ENCODE results near the gene ATXN7. TPM values are rescaled to one million over a fixed set of nuclear protein-coding genes. Genes with fewer than 3 reads are reported as not detected.

ATXN7 gene
- total and polyA plus RNA-seq, 2 donors from 2014 or later: 1.4 to 36.4 TPM

GRCh38 chr3:64039981-64040733, 176.5 kb downstream of the ATXN7 start:
- H3K9me3 ChIP-seq (ENCODE audit: control insufficient read depth in 2 of 3, insufficient read depth in 1 of 3, low read length in 3 of 3): no peaks in the 10 kb centered on the region
- TF ChIP-seq CTCF (IDR thresholded peaks at IDR 0.05; ENCODE audit: borderline replicate concordance, extremely low read depth, insufficient read depth): no peak
- no peaks in the 10 kb centered on the region for H3K36me3 ChIP-seq (ENCODE audit: control insufficient read depth in 2 of 3, insufficient read depth in 3 of 3, low read length in 3 of 3)
- H3K9ac ChIP-seq (ENCODE audit: low read length in 3 of 3): no peak overlapping the region
- no peak overlapping the region for H3K4me3 ChIP-seq (ENCODE audit: low read length in 3 of 3)
- DNase-seq (no peak), FAIRE-seq (no peak)
- H3K27me3 ChIP-seq (ENCODE audit: control insufficient read depth, insufficient read depth, low read length): no peaks in the 10 kb centered on the region
- no peak overlapping the region for H3K27ac ChIP-seq (ENCODE audit: low read depth in 2 of 2, low read length in 2 of 2)
- intact Hi-C loops (cut with DNase I): loop anchor here (10.0 kb wide), 1 partner anchor 425 kb away; no protein-coding TSS in a partner anchor
- no peaks in the 10 kb centered on the region for H3K4me1 ChIP-seq (ENCODE audit: control insufficient read depth in 2 of 3, insufficient read depth in 2 of 3, low read depth in 1 of 3, low read length in 3 of 3)

- DNase-seq (no peak), FAIRE-seq (no peak)
- no peak for TF ChIP-seq CTCF (IDR thresholded peaks at IDR 0.05; ENCODE audit: borderline replicate concordance, extremely low read depth, insufficient read depth)
- Histone ChIP-seq H3K27me3 (ENCODE audit: control insufficient read depth, insufficient read depth, low read length) (no peaks in the 10 kb centered on the region), H3K4me1 (ENCODE audit: control insufficient read depth in 2 of 3, insufficient read depth in 2 of 3, low read depth in 1 of 3, low read length in 3 of 3) (no peaks in the 10 kb centered on the region), H3K9me3 (ENCODE audit: control insufficient read depth in 2 of 3, insufficient read depth in 1 of 3, low read length in 3 of 3) (no peaks in the 10 kb centered on the region), H3K27ac (ENCODE audit: low read depth in 2 of 2, low read length in 2 of 2) (no peak overlapping the region), H3K9ac (ENCODE audit: low read length in 3 of 3) (no peak overlapping the region), H3K4me3 (ENCODE audit: low read length in 3 of 3) (no peak overlapping the region), H3K36me3 (ENCODE audit: control insufficient read depth in 2 of 3, insufficient read depth in 3 of 3, low read length in 3 of 3) (no peaks in the 10 kb centered on the region)
- intact Hi-C loops (cut with DNase I): loop anchor here (10.0 kb wide), 1 partner anchor 422 kb away; no protein-coding TSS in a partner anchor
Measured at GRCh38 chr3:64042952-64043351, 179.3 kb downstream of the ATXN7 start.

- Histone ChIP-seq H3K9me3 (ENCODE audit: control insufficient read depth in 2 of 3, insufficient read depth in 1 of 3, low read length in 3 of 3) (no peaks in the 10 kb centered on the region), H3K36me3 (ENCODE audit: control insufficient read depth in 2 of 3, insufficient read depth in 3 of 3, low read length in 3 of 3) (no peaks in the 10 kb centered on the region), H3K4me3 (ENCODE audit: low read length in 3 of 3) (no peak overlapping the region), H3K4me1 (ENCODE audit: control insufficient read depth in 2 of 3, insufficient read depth in 2 of 3, low read depth in 1 of 3, low read length in 3 of 3) (no peaks in the 10 kb centered on the region), H3K27me3 (ENCODE audit: control insufficient read depth, insufficient read depth, low read length) (no peaks in the 10 kb centered on the region), H3K27ac (ENCODE audit: low read depth in 2 of 2, low read length in 2 of 2) (no peak overlapping the region), H3K9ac (ENCODE audit: low read length in 3 of 3) (no peak overlapping the region)
- intact Hi-C loops (cut with DNase I): loop anchor here (10.0 kb wide), 1 partner anchor 418 kb away; no protein-coding TSS in a partner anchor
- FAIRE-seq (no peak), DNase-seq (no peak)
- no peak for TF ChIP-seq CTCF (IDR thresholded peaks at IDR 0.05; ENCODE audit: borderline replicate concordance, extremely low read depth, insufficient read depth)
Measured at GRCh38 chr3:64046592-64046991, 182.9 kb downstream of the ATXN7 start.

Data from kidney (tissue), 14 donors.